Keratinocyte (primary cell): Measurements from ENCODE around the gene SLC39A10. TPM values are rescaled to one million over a fixed set of nuclear protein-coding genes. Genes with fewer than 3 reads are reported as not detected.

Experiments used
- DNase-seq: peaks from one replicate; pipeline ENCODE4 v3.0.0-alpha.2; 2011; ENCODE audit warnings: low read depth, missing footprints, low spot score
- FAIRE-seq: peaks from 2 replicates; lab custom pipeline; 2011; peaks lifted over from hg19 to GRCh38; lab: Jason Lieb, UNC
- H2AFZ ChIP-seq: 2 replicates; pipeline ENCODE4 v1.6.0; 2012; ENCODE audit warnings: low read length, control low read depth, inconsistent platforms; ENCODE audit not compliant: control insufficient read depth
- H3K27ac ChIP-seq: 2 replicates; pipeline ENCODE4 v1.5.1; 2011; ENCODE audit warnings: low read length; ENCODE audit not compliant: control insufficient read depth, insufficient read depth
- H3K27me3 ChIP-seq: 3 replicates; pipeline ENCODE4 v1.6.0; 2011; ENCODE audit warnings: low read length; ENCODE audit not compliant: control insufficient read depth, insufficient read depth; ENCODE audit errors: extremely low read depth
- H3K36me3 ChIP-seq, 2 experiments: 2 replicates in 1 of 2; 3 replicates in 1 of 2; pipeline ENCODE4 v1.5.1; 2011; ENCODE audit warnings: low read length in 2 of 2, mild to moderate bottlenecking in 1 of 2; ENCODE audit not compliant: control insufficient read depth in 2 of 2, insufficient read depth in 2 of 2; ENCODE audit errors: extremely low read depth in 1 of 2
- H3K4me1 ChIP-seq: 3 replicates; pipeline ENCODE4 v1.5.1; 2011; ENCODE audit warnings: low read length; ENCODE audit not compliant: control insufficient read depth, insufficient read depth; ENCODE audit errors: extremely low read depth
- H3K4me2 ChIP-seq: 3 replicates; pipeline ENCODE4 v1.6.0; 2011; ENCODE audit warnings: low read depth, low read length; ENCODE audit not compliant: control insufficient read depth, insufficient read depth; ENCODE audit errors: extremely low read depth
- H3K4me3 ChIP-seq, 3 experiments: fragments of 200-600 bp in 1 of 3; sonication (generic) in 1 of 3; 2 replicates in 2 of 3; 3 replicates in 1 of 3; pipeline ENCODE4 v1.5.1; 2011 to 2016; ENCODE audit warnings: low read length in 3 of 3, mild to moderate bottlenecking in 3 of 3, control low read depth in 2 of 3, inconsistent platforms in 1 of 3, low read depth in 1 of 3, mixed read lengths in 1 of 3, mixed run types in 1 of 3, moderate library complexity in 1 of 3; ENCODE audit not compliant: control insufficient read depth in 2 of 3, insufficient read depth in 2 of 3; ENCODE audit errors: extremely low read depth in 1 of 3
- H3K79me2 ChIP-seq: 2 replicates; pipeline ENCODE4 v1.6.0; 2012; ENCODE audit warnings: low read length; ENCODE audit not compliant: control insufficient read depth, insufficient read depth
- H3K9ac ChIP-seq: 3 replicates; pipeline ENCODE4 v1.6.0; 2011; ENCODE audit warnings: low read length; ENCODE audit not compliant: control insufficient read depth, insufficient read depth; ENCODE audit errors: extremely low read depth
- H3K9me1 ChIP-seq: 3 replicates; pipeline ENCODE4 v1.6.0; 2011; ENCODE audit warnings: low read length; ENCODE audit not compliant: control insufficient read depth, insufficient read depth; ENCODE audit errors: extremely low read depth
- H3K9me3 ChIP-seq: 2 replicates; pipeline ENCODE4 v1.5.1; 2012; ENCODE audit warnings: low read depth, low read length; ENCODE audit not compliant: control insufficient read depth
- H4K20me1 ChIP-seq: 3 replicates; pipeline ENCODE4 v1.6.0; 2011; ENCODE audit warnings: low read length; ENCODE audit not compliant: control insufficient read depth, insufficient read depth; ENCODE audit errors: extremely low read depth
- CTCF ChIP-seq, 3 experiments: IDR thresholded peaks in 1 of 3; conservative IDR thresholded peaks in 1 of 3; optimal IDR thresholded peaks in 1 of 3; 2 replicates in 2 of 3; 3 replicates in 1 of 3; pipeline versions ENCODE3 to v1.5.1; 2011; ENCODE audit warnings: low read length in 3 of 3, mild to moderate bottlenecking in 3 of 3, moderate library complexity in 2 of 3, control low read depth in 1 of 3, inconsistent platforms in 1 of 3; ENCODE audit not compliant: insufficient read depth in 2 of 3; ENCODE audit errors: extremely low read depth in 1 of 3
- EZH2 ChIP-seq: IDR thresholded peaks from one replicate; pipeline ENCODE4 v1.6.1; 2012; ENCODE audit warnings: inconsistent platforms, mild to moderate bottlenecking, low read length, moderate library complexity
- dilution Hi-C: fragments of 300-500 bp; cut with MboI; formaldehyde crosslinking; loops from one replicate; pipeline ENCODE4 v1.7.0; 2020; ENCODE audit warnings: low sequenced_read_pairs; ENCODE audit not compliant: extremely low pct_ligation_motif_present
- polyA plus RNA-seq, 5 experiments: library from polyadenylated mRNA; depleted of rRNA in 3 of 5; stranded (reverse) in 3 of 5; stranded (forward) in 1 of 5; unstranded in 1 of 5; fragments of >200 nt; gene quantifications; 1 replicate in 1 of 5; 2 replicates in 3 of 5; 3 replicates in 1 of 5; pipeline versions ENCODE4 v1.2.1 to v1.2.3, GENCODE V29; 2011 to 2012; ENCODE audit warnings: missing spikeins in 2 of 5, low read depth in 1 of 5, low replicate concordance in 1 of 5

The SLC39A10 gene
- polyA plus RNA-seq, 1 donor (not counting 4 experiments of a cell fraction or from before 2014, with no cell fraction given): 19.4 TPM

GRCh38 chr2:195648787-195649186, 8.2 kb upstream of the SLC39A10 start:
- dilution Hi-C loops: no loop called here
- Histone ChIP-seq H3K9me3 (no peaks in the 10 kb centered on the region), H3K36me3 (no peaks in the 10 kb centered on the region), H3K27ac (no peak overlapping the region), H3K4me3 (no peak overlapping the region), H3K9me1 (no peaks in the 10 kb centered on the region), H3K9ac (no peak overlapping the region), H3K4me1 (no peaks in the 10 kb centered on the region), H2AFZ (peak overlapping the region; percentile 44), H3K4me2 (no peak overlapping the region), H3K79me2 (no peaks in the 10 kb centered on the region), H4K20me1 (no peaks in the 10 kb centered on the region), H3K27me3 (no peaks in the 10 kb centered on the region)
- no peak for DNase-seq
- TF ChIP-seq EZH2: no peak
- TF ChIP-seq CTCF (optimal IDR thresholded peaks at IDR 0.05 in 1 of 3, IDR thresholded peaks at IDR 0.05 in 1 of 3, conservative IDR thresholded peaks at IDR 0.05 in 1 of 3; ENCODE audit: extremely low read depth in 1 of 3, insufficient read depth in 2 of 3, low read length in 3 of 3): no peak
- no peak for FAIRE-seq

GRCh38 chr2:195649629-195650190, 7.3 kb upstream of the SLC39A10 start:
- no peak overlapping the region for H3K4me2 ChIP-seq
- H3K9ac ChIP-seq: no peak overlapping the region
- H3K9me1 ChIP-seq: no peaks in the 10 kb centered on the region
- dilution Hi-C loops: no loop called here
- no peaks in the 10 kb centered on the region for H3K27me3 ChIP-seq
- no peak overlapping the region for H3K4me3 ChIP-seq
- FAIRE-seq (no peak), DNase-seq (no peak)
- H4K20me1 ChIP-seq: no peaks in the 10 kb centered on the region
- H3K27ac ChIP-seq: no peak overlapping the region
- TF ChIP-seq CTCF (optimal IDR thresholded peaks at IDR 0.05 in 1 of 3, IDR thresholded peaks at IDR 0.05 in 1 of 3, conservative IDR thresholded peaks at IDR 0.05 in 1 of 3; ENCODE audit: extremely low read depth in 1 of 3, insufficient read depth in 2 of 3, low read length in 3 of 3) (no peak), EZH2 (no peak)
- no peak overlapping the region for H2AFZ ChIP-seq
- H3K9me3 ChIP-seq: no peaks in the 10 kb centered on the region
- H3K4me1 ChIP-seq: no peaks in the 10 kb centered on the region
- no peaks in the 10 kb centered on the region for H3K79me2 ChIP-seq
- H3K36me3 ChIP-seq: no peaks in the 10 kb centered on the region
